NCI-H2196 (cell line): ENCODE data around the gene MMP2.

ENCODE experiments used
- DNase-seq: peaks from one replicate; lab custom pipeline; 2025; ENCODE audit not compliant: unreplicated experiment; lab: John Stamatoyannopoulos, UW

The MMP2 gene

DNA sequence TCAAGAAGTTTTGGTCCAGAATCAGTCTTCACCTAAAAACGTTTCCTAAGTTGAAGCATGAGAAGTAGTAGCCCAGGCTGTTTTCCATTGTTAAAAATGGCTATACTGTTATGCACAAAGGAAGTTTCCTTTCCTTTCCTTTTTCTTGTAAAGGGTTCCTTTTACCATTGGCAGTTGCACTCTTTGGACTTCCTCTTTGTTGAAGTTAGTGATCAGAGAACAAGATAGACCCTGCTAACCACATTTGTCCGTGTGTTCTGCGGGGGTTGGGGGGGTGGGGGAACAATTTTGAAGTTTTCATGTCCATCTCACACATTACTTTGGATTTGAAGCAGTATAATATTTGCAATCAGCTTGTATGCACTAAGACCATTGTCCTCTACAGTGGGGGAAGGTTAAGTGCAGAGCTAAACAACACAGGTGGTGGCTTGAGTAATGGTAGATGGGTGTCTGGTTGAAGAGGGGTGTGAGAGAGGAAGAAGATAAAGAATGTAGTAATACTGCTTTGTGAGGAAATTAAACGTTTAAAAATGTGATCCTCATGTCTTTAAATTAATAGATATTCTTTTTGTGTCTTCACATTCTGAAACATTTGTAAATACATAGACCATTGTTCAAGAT, 31.3 kb downstream of the MMP2 start:
- DNase-seq: no peak

DNA sequence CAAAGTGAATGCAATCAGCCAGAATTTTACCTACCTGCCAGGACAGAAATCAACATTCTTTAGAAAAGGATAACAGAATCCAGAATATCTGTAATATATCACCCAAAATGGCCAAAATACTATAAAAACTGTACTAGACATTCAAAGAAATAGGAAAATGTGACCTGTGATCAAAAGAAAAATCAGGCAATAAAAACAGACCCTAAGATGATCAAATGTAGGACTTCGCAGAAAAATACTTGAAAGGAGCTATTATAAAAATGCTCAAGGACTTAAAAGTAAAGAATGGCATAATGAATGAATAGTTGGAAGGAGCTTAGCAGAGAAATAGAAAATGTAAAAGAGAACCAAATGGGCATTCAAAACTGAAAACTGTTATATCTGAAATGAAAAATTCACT, 33.9 kb downstream of the MMP2 start:
- DNase-seq: no peak

DNA sequence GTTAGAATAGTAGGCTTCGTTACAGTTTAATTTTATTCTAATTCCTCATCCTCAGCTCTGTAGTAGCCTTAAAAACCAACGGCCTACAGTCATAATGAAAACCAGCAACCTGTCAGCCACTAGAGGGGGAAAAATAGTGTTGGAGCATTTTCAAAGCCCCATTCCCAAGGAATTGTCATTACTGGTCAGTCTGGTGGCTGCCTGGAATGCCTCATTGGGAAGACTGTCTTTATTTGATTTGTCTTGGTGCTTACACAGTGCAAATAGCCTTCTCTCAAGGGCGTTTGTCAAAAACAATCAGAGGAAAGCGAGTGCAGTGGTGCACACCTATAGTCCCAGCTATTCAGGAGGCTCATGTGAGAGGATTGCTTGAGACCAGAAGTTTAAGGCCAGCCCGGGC, 34.6 kb downstream of the MMP2 start:
- DNase-seq: no peak

DNA sequence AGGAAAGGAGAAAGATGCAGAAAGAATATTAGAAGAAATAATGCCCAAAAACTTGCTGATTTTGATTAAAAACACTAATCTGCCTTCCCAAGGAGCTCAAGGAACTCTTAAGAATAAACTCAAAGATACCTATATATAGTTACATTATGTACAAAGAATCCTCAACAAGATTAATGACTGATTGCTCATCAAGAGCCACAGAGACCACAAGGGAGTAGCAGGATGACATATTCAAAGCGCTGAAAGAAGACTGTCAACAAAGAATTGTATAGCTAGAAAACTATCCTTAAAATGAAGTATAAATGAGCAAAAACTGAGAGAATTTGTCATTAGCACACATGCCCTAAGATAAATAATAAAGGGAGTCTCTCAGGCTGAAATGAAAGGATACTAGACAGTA, 36.1 kb downstream of the MMP2 start:
- DNase-seq: no peak

DNA sequence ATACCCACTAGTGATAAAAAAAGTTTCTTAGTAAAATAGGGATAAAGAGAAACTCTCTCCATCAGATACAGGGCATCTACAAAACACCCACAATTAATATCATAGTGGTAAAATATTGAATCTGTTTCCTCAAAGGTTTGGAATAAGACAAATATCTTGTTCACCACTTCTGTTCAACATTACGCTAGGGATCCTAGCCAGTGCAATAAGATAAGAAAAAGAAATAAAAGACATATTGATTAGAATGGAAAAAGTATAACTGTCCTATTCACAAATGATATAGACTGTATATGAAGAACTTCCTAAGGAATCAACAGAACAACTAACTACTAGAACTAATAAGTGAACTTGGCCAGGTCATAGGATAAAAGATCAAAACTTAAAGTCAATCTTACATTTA, 42.8 kb downstream of the MMP2 start:
- no peak for DNase-seq

DNA sequence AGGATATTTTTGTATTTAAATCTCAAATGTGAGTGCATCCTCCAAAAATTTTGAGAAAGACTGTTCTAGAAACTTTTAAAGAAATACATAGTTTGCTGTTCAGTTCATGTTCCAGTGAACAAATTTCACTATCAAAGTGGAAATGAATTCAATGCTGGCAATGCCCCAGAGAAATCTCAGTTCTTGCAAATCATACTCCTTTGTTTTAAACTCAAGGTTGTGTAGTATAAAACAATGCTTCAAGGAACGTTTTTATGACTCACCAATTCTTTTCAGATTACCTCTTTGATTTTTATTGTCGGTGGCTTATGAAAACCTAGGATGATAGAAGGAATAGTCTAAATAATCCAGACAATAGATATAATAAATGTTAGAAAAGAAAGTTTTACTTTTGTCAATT, 47.4 kb downstream of the MMP2 start:
- DNase-seq: no peak

DNA sequence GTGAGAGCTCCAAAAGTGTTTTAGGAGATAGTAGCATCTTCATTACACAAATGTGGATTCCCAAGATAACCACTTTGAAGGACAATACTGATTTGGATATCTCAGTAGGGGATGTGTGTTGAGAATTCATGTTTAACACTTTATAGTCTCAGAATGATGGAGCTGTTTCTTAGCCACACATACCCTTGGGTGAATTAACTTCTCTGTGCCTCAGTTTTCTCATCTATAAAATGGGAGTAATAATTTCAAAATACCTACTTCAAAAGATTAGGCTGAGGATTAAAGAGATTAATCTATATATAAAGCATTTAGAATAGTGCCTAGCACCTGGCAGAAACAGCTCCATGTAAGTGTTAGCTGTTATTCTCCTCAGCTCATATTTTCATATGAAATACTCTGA, 48.9 kb downstream of the MMP2 start:
- DNase-seq: no peak

DNA sequence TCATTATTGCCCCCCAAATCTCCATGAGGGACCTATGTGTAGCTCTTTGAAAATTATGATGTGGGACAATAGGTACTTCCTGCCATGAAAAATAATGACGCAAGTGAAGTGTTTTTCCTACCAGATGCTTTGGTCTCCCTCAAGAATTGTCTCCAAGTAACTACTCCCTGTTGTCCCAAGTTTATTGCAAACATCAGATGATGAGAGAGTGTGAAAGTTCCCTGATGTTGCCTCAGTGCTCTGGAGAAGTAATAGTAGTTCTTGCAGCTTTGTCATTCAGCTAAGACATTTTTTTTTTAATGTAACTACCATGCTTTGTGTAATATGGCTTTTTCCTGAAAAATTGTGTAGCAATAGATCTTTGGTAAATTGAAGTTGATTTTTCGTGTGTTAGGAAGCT, 50.0 kb downstream of the MMP2 start:
- no peak for DNase-seq

DNA sequence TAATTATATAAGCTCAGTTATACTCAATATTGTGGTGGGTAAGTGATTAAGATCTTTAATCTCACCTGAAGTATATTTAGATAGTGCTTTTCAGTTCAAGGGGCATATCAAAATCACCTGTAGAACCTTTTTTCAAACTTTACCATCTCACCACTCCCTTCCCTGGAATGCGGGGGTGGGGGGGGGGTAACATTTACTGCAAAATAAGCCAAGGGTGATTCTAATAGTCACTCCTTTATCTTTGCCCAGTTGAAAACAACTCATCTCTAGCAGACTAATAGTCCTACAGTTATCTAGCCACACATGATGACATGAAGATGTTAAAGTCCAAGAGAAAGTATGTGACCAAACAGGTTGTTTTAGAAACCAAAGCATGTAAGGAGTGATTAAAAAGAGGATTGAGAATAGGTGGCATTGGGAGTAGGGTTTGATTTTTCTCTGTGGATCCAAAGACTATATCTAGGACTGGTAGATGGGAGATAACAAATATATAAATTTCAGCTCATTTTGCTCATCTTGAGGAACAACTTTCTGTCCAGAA, 51.4 kb downstream of the MMP2 start:
- no peak for DNase-seq

DNA sequence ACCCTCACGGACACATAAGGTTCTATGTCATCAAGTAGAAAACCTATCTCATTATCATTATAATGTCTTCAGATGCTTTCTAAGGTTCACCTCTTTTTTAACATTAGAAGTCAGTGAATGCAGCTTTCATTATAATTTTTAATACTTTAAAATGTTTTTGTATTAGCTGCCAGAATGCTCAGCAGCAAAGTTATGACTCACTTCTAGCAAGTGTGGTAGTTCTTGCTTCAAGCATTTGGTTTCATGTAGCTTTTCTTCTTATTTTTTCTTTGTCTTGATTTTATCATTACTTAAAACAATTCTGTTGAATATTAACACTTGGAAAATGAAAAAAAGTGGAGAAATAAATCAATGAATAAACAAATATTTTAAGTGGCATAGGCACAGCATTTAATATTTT, 53.2 kb downstream of the MMP2 start:
- no peak for DNase-seq

DNA sequence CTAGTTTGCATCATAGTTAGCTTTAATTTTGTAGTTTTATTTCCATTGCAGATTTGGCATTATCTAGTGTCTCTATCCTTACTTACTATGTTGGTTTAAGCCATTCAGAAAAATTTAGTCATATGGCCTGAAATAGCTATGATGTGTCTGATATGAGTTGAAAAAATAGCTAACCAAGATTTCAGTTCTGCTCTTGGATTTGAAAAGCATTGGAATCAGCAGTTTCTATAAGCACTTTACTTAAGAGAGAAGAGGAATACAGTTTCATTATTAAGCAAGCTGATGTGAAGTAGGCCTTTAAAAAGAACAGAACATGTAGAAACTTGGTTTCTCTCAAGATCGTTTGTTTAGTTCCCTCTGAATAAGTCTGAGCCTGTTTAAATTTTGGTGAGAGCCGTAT, 55.8 kb downstream of the MMP2 start:
- DNase-seq: no peak

DNA sequence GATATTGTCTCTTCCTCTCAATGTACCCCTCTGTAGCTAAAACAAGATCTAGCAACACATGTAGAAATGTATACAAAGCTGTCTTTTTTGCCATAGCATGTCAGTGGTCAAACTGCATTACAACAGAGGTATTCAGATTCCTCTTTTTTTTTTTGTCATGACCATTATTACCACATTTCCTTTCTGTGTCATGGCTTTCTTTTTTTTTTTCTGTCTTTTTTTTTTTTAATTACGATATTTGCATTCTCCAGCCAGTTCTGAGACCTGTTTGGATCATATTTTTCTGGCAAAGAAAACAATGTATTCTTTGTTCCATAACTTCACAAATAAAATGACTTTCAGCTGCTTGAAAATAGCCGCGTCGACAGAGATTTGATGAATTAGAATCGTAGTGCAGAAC, 60.1 kb downstream of the MMP2 start:
- DNase-seq: no peak

DNA sequence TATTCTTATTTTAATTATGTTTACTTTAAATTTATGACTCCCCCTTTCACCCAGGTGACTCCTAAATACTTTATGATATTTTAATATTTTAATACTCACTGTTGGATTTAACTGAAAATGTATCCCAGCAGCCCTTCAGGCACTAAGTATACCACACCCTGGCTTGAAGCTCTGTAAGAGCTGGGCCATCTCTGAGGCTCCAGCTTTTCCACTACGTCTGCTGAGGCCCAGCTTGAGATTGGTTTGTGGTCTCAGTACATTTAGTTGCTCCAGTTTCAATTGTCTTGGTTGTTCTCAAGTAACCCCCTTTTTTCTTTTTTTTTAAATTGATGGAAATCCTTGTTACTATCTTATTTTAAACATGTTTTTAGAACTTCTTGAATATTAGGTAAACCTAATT, 60.5 kb downstream of the MMP2 start:
- no peak for DNase-seq

DNA sequence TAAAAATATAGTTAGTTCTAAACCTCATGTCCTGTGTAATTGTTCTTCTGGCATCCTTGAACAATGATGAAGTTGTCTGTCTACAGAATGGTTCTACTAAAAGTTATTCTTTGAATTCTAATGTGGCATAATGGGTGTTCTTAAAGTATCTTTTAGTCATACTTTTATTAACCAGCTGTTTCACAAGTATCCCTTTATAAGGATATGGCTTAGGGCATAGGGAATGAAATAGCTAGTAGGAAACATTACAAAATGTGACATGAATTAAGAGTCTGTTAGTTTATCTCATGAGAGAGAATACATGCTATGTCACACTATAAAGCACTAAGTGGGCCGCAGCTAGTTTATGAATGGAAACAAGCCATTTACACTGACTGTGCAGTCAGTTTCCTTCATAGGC, 61.2 kb downstream of the MMP2 start:
- no peak for DNase-seq

DNA sequence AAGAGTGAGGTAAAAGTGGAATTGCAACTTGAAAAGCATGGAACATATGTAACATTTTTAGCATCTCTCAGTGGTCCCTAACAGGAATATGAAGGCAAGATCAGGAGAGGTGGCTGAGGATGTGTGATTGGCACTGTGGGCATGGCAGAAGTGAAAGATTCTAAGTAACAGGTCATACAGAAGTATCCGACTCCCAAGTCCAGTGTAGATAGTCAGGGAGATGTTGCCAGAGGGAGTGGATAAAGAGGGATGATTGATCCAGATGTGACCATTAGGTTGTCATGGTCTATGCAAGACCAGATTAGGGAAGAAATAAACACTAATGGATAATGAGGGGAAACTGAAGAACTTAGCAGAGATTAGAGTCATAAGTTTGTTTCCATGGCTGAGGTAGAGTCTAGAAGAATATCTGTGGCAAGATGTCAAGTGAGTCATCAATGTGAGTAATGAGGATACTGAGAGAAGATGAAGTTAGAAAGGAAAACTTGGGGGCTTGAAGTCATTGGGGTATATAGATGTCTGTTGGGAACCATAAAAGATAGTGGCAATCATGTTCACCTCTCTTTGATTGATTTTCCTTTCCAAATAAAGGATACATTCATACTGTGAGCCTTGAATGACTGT, 63.6 kb downstream of the MMP2 start:
- no peak for DNase-seq

DNA sequence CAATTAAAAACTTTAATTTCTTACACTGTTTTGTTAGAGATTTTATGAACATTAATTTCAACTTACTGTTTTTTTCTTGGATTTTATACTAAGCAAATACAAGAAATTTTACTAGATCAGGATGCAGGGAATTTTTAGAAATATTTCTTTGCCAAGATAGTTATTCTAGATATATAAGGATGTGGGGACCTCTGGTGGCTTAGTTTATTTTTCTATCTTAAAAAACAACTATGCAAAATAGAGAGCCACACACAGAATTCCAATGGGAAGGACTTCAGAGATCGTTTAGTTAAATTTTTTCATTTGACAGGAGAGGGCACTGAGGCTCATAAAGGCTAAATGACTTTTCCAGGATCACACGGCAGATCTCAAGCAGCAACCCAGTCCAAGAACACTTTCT, 64.5 kb downstream of the MMP2 start:
- DNase-seq: no peak

DNA sequence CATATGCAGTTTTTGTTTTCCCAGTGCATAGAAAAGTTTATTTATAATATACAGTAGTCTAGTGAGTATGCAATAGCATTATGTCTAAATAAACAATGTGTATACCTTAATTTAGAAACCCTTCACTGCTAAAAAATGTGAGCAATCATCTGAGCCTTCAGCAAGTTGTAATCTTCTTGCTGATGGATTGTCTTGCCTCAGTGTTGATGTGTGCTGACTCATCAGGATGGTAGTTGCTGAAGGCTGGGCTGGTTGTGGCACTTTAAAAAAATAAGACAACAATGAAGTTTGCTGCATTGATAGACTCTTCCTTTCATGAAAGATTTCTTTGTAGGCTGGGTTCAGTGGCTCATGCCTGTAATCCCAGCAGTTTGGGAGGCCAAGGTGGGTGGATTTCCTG, 73.6 kb downstream of the MMP2 start:
- no peak for DNase-seq

DNA sequence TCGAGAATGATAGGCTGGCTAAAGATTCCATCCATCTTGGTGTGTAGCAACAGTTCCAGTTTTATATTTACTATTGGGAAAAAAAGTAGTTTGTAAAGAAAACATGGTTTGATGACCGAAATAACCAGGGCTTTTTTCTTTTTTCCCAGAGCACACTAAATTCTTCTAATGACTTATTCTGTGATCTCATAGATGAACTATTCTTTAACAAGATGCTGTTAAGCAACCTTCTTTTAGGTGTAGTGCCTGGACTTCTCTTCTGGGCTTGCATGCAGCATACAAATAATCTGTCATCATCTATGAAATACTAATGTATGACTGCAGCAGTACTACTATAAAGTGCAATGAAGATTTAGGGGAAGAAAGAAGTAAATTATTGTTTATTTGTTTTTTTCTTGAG, 76.4 kb downstream of the MMP2 start:
- no peak for DNase-seq
